ENCODE data around the gene COL13A1.

COL13A1 gene

GRCh38 chr10:69792341-69792740 is 9.4 kb upstream of the COL13A1 start:
- DNase-seq, result no peak

GRCh38 chr10:69794673-69795072 is 7.0 kb upstream of the COL13A1 start:
- DNase-seq, result no peak

GRCh38 chr10:69795242-69795934 is 6.3 kb upstream of the COL13A1 start:
- no peak for DNase-seq

GRCh38 chr10:69797959-69798358 is 3.7 kb upstream of the COL13A1 start:
- no peak for DNase-seq

- no peak for DNase-seq
Measured at GRCh38 chr10:69800109-69800508, 1.6 kb upstream of the COL13A1 start.

GRCh38 chr10:69800665-69801064 is 1.0 kb upstream of the COL13A1 start:
- no peak for DNase-seq

- DNase-seq, result no peak
Measured at GRCh38 chr10:69801094-69801433, 642 bp upstream of the COL13A1 start.

GRCh38 chr10:69802424-69803161 is 887 bp downstream of the COL13A1 start:
- DNase-seq, result no peak

GRCh38 chr10:69803809-69804208 is 2.1 kb downstream of the COL13A1 start:
- no peak for DNase-seq

- DNase-seq, result no peak
Measured at GRCh38 chr10:69804775-69805174, 3.1 kb downstream of the COL13A1 start.

GRCh38 chr10:69807122-69807521 is 5.4 kb downstream of the COL13A1 start:
- no peak for DNase-seq

- DNase-seq, result no peak
Measured at GRCh38 chr10:69807696-69808095, 6.0 kb downstream of the COL13A1 start.

GRCh38 chr10:69809318-69809717 is 7.6 kb downstream of the COL13A1 start:
- no peak for DNase-seq

- no peak for DNase-seq
Measured at GRCh38 chr10:69810097-69810496, 8.4 kb downstream of the COL13A1 start.

- DNase-seq, result no peak
Measured at GRCh38 chr10:69810675-69811397, 9.1 kb downstream of the COL13A1 start.

- no peak for DNase-seq
Measured at GRCh38 chr10:69813632-69814031, 11.9 kb downstream of the COL13A1 start.

- no peak for DNase-seq
Measured at GRCh38 chr10:69814251-69814650, 12.5 kb downstream of the COL13A1 start.

GRCh38 chr10:69815104-69815503 is 13.4 kb downstream of the COL13A1 start:
- DNase-seq, result no peak

- no peak for DNase-seq
Measured at GRCh38 chr10:69816521-69816920, 14.8 kb downstream of the COL13A1 start.

- no peak for DNase-seq
Measured at GRCh38 chr10:69817078-69817581, 15.4 kb downstream of the COL13A1 start.

- DNase-seq, result no peak
Measured at GRCh38 chr10:69818676-69819239, 17.1 kb downstream of the COL13A1 start.

- no peak for DNase-seq
Measured at GRCh38 chr10:69819716-69820506, 18.2 kb downstream of the COL13A1 start.

- DNase-seq, result no peak
Measured at GRCh38 chr10:69820817-69821216, 19.1 kb downstream of the COL13A1 start.

Data from DMS153 (cell line).